ENCODE measurements around the gene SUGCT.

DNA sequence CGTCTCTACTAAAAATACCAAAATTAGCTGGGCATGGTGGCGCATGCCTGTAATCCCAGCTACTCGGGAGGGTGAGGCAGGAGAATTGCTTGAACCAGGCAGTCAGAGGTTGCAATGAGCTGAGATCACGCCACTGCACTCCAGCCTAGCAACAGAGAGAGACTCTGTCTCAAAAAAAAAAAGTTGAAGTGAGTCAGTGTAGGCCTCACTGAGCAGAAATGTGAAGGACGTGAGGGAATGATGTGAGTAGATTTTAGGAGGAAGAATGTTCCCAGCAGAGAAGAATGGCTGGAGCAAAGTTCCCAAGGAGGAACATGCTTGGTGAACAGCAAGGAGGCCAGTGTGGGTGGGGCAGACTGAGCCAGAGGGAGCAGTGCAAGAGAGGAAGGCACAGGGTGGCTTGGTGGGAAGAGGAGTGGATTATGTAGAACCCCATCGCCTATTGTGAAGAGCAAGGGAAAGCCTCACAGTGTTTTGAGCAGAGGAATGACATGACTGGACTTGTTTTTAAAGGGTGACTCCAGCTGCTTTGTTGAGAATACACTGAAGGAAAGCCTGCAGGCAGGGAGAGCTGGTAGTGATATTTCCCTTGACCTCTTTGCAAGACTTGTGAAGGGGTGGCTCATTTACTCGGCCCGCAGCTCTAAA is 708.7 kb downstream of the SUGCT start:
- TF ChIP-seq, protein P1, sequence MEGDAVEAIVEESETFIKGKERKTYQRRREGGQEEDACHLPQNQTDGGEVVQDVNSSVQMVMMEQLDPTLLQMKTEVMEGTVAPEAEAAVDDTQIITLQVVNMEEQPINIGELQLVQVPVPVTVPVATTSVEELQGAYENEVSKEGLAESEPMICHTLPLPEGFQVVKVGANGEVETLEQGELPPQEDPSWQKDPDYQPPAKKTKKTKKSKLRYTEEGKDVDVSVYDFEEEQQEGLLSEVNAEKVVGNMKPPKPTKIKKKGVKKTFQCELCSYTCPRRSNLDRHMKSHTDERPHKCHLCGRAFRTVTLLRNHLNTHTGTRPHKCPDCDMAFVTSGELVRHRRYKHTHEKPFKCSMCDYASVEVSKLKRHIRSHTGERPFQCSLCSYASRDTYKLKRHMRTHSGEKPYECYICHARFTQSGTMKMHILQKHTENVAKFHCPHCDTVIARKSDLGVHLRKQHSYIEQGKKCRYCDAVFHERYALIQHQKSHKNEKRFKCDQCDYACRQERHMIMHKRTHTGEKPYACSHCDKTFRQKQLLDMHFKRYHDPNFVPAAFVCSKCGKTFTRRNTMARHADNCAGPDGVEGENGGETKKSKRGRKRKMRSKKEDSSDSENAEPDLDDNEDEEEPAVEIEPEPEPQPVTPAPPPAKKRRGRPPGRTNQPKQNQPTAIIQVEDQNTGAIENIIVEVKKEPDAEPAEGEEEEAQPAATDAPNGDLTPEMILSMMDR (IDR thresholded peaks at IDR 0.05; ENCODE audit: insufficient read depth, low read length): no peak
- no peak for TF ChIP-seq POLR2AphosphoS5 (IDR thresholded peaks at IDR 0.05; ENCODE audit: low read depth)
- TF ChIP-seq, protein P2, sequence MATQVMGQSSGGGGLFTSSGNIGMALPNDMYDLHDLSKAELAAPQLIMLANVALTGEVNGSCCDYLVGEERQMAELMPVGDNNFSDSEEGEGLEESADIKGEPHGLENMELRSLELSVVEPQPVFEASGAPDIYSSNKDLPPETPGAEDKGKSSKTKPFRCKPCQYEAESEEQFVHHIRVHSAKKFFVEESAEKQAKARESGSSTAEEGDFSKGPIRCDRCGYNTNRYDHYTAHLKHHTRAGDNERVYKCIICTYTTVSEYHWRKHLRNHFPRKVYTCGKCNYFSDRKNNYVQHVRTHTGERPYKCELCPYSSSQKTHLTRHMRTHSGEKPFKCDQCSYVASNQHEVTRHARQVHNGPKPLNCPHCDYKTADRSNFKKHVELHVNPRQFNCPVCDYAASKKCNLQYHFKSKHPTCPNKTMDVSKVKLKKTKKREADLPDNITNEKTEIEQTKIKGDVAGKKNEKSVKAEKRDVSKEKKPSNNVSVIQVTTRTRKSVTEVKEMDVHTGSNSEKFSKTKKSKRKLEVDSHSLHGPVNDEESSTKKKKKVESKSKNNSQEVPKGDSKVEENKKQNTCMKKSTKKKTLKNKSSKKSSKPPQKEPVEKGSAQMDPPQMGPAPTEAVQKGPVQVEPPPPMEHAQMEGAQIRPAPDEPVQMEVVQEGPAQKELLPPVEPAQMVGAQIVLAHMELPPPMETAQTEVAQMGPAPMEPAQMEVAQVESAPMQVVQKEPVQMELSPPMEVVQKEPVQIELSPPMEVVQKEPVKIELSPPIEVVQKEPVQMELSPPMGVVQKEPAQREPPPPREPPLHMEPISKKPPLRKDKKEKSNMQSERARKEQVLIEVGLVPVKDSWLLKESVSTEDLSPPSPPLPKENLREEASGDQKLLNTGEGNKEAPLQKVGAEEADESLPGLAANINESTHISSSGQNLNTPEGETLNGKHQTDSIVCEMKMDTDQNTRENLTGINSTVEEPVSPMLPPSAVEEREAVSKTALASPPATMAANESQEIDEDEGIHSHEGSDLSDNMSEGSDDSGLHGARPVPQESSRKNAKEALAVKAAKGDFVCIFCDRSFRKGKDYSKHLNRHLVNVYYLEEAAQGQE (IDR thresholded peaks at IDR 0.05; ENCODE audit: insufficient replicate concordance, low read depth): no peak
